ENCODE measurements around the gene CLCN2. TPM values are rescaled to one million over a fixed set of nuclear protein-coding genes. Genes with fewer than 3 reads are reported as not detected.

CLCN2 gene
- total RNA-seq, 1 donor from 2014 or later: 4.2 TPM

DNA sequence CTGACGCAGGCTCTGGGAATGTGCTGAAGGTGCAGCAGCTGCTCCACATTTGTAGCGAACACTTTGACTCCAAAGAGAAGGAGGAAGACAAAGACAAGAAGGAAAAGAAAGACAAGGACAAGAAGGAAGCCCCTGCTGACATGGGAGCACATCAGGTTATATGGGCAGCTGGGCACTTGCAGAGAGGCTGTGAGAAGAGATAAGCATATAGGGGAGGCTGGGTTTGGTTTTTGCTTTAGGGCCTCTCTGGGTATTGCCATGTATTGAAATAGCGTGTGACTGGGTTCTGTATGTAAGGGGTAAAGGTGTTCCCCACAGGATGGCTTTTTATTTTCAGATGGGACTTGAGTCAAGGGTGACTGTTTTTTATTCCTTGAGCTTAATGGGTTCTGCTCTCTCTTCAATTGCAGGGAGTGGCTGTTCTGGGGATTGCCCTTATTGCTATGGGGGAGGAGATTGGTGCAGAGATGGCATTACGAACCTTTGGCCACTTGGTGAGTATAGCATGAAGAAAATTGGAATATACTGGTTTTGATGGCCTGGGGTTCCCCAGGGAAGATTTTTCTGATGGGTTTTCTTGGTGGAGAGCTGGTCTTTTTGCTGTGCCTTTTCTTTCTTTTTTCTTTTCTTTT lies 54.9 kb downstream of the CLCN2 start:
- TF ChIP-seq, protein P1, sequence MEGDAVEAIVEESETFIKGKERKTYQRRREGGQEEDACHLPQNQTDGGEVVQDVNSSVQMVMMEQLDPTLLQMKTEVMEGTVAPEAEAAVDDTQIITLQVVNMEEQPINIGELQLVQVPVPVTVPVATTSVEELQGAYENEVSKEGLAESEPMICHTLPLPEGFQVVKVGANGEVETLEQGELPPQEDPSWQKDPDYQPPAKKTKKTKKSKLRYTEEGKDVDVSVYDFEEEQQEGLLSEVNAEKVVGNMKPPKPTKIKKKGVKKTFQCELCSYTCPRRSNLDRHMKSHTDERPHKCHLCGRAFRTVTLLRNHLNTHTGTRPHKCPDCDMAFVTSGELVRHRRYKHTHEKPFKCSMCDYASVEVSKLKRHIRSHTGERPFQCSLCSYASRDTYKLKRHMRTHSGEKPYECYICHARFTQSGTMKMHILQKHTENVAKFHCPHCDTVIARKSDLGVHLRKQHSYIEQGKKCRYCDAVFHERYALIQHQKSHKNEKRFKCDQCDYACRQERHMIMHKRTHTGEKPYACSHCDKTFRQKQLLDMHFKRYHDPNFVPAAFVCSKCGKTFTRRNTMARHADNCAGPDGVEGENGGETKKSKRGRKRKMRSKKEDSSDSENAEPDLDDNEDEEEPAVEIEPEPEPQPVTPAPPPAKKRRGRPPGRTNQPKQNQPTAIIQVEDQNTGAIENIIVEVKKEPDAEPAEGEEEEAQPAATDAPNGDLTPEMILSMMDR (conservative IDR thresholded peaks at IDR 0.05; ENCODE audit: low read depth, low read length): no peak
- no peak for DNase-seq (ENCODE audit: low read depth)
- H3K4me3 ChIP-seq (ENCODE audit: low read depth, low read length): no peak overlapping the region

DNA sequence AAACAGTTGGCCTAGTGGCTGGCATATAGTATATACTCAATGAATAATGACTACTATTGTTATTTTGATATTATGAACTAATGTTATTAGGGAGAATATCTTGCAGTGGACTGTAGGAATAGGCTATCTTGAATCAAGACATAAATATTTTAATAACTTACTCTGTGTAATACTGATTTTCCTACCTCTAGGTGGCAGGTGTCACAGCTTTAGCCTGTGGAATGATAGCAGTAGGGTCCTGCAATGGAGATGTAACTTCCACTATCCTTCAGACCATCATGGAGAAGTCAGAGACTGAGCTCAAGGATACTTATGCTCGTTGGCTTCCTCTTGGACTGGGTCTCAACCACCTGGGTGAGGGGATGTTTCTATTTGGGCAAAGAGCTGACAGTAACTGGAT lies 55.8 kb downstream of the CLCN2 start:
- TF ChIP-seq, protein P1 (conservative IDR thresholded peaks at IDR 0.05; ENCODE audit: low read depth, low read length): peak; percentile 47
- no peak overlapping the region for H3K4me3 ChIP-seq (ENCODE audit: low read depth, low read length)
- no peak for DNase-seq (ENCODE audit: low read depth)

DNA sequence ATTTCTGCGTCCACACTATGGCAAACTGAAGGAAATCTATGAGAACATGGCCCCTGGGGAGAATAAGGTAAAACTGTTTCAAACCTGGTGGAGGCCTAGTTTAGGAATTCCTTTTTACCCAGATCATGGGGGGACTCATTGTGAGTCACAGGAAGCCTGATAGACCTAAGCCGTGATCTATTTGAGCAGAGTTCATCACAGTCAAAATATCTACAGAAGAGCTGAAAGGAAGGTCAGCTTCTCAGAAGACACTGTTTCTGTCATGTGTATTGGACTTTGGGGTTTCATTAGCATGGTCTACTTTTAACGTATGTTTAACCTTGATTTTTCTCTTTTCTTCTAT lies 61.1 kb downstream of the CLCN2 start:
- DNase-seq (ENCODE audit: low read depth): no peak
- TF ChIP-seq, protein P1 (conservative IDR thresholded peaks at IDR 0.05; ENCODE audit: low read depth, low read length): no peak
- H3K4me3 ChIP-seq (ENCODE audit: low read depth, low read length): peak overlapping the region; percentile 98

DNA sequence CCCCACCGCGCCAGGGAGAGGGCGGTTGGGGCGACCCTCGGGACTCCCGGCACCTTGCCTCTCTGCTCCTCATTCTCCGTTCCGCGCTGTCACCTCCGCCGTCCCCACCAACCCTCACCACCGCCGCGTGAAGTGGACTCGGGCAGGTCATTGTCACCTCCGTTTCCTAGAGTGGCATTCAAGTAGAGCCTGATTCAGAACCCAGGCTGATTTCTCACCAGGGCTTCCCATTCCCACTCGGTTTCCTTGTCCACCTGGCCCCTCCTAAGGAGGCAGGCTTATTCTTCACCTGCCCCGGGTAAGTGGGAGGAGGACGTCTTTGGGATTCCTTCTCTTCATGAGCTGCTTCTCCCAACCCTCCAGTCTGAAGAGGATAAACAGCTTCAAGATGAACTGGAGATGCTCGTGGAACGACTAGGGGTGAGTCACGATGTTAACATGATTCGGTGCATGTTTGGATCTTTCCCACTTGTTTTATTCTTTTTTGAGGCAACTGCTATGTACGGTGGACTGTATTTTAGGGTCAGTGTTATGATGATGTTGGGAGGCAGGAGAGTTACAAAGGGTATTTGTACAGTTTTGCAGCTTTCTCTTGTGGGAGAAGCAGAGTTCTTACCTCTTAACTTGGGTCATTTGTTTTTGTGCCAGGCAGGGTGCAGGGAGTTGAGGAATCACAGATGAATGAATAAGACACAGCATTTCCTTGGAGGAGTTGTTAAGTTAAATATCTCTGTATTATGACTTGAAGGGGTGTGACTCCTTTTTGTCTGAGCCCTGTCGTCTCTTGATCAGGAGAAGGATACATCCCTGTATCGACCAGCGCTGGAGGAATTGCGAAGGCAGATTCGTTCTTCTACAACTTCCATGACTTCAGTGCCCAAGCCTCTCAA lies 61.7 kb downstream of the CLCN2 start:
- H3K4me3 ChIP-seq (ENCODE audit: low read depth, low read length): peak overlapping the region; percentile 98
- TF ChIP-seq, protein P1 (conservative IDR thresholded peaks at IDR 0.05; ENCODE audit: low read depth, low read length): no peak
- no peak for DNase-seq (ENCODE audit: low read depth)

DNA sequence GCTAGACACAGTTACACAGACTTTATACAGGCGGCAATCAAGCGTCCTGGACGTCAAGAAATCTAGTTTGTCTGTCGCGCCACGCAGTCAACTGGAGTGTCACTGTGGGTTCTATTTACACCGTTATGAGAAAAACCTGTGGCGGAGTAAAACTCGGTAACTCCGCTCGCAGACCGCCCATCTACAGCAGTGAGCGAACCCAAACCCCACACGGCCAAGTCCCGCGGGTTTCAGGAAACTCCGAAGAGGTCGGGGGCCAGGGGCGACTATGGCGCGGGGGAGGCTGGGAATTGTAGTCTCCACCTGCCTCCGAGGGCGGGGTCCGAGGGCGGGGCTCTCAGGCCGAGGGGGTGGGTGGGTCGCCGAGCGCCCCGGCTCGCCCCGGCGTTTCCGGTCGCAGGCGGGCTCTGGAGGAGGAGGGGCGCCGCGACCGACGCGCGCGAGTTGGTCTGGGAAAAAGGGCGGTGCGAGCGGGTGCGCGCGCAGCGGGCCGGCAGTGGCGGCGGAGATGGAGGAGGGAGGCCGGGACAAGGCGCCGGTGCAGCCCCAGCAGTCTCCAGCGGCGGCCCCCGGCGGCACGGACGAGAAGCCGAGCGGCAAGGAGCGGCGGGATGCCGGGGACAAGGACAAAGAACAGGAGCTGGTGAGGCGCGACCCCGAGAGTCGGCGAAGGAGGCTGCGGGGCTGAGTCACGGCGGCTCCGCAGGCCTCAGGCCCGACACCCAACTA lies 62.5 kb downstream of the CLCN2 start, which contains the start of gene PSMD2:
PSMD2 (plus strand) TSS at position 483 of the 729 bp plus-strand sequence; CDS start at position 509, 26 bp downstream.
- H3K4me3 ChIP-seq (ENCODE audit: low read depth, low read length): peak within 1 kb of the TSS; percentile 98
- TF ChIP-seq, protein P1 (conservative IDR thresholded peaks at IDR 0.05; ENCODE audit: low read depth, low read length): no peak
- no peak for DNase-seq (ENCODE audit: low read depth)

DNA sequence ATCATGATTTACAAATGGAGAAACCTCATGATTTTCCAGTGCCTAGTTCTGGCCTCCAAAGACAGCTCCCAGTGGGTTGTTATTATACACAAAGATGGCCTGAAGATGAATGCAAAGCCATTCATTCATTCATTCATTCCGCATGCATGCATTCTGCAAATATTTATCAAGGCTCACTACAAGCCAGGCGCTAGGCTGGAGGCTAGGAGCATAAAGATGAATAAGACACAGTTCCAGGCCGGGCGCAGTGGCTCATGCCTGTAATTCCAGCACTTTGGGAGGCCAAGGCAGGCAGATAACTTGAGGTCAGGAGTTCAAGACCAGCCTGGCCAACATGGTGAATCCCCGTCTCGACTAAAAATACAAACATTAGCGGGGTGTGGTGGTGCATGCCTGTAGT lies 64.8 kb downstream of the CLCN2 start:
- DNase-seq (ENCODE audit: low read depth): no peak
- H3K4me3 ChIP-seq (ENCODE audit: low read depth, low read length): no peak overlapping the region
- TF ChIP-seq, protein P1 (conservative IDR thresholded peaks at IDR 0.05; ENCODE audit: low read depth, low read length): no peak

Other genes with a start within 250 kb of the CLCN2 start
- gene EIF2B5, start 226.2 kb downstream of the CLCN2 start, total RNA-seq: 26.3 and 39.2 TPM in 2 replicates
- gene DVL3, start 206.2 kb downstream of the CLCN2 start, total RNA-seq: 33.5 and 38.2 TPM in 2 replicates
- gene AP2M1, start 186.8 kb downstream of the CLCN2 start, total RNA-seq: 274 and 363 TPM in 2 replicates
- 35.1 and 51.1 TPM in 2 replicates for gene ABCF3, start 175.4 kb downstream of the CLCN2 start, total RNA-seq
- not detected in 2 replicates for gene VWA5B2, start 132.0 kb downstream of the CLCN2 start, total RNA-seq
- 59.7 and 78.1 TPM in 2 replicates for gene ALG3, start 112.6 kb downstream of the CLCN2 start, total RNA-seq
- 6.2 and 6.6 TPM in 2 replicates for gene EEF1AKMT4, start 111.9 kb downstream of the CLCN2 start, total RNA-seq
- gene CAMK2N2, start 100.1 kb downstream of the CLCN2 start, total RNA-seq: 0.22 and 0.35 TPM in 2 replicates
- not detected in 2 replicates for gene ECE2, start 85.6 kb downstream of the CLCN2 start, total RNA-seq
- gene PSMD2, start 62.4 kb downstream of the CLCN2 start, total RNA-seq: 506 and 1,067 TPM in 2 replicates
- gene EIF4G1, start 47.0 kb downstream of the CLCN2 start, total RNA-seq: 313 and 519 TPM in 2 replicates
- 21.3 and 22.7 TPM in 2 replicates for gene FAM131A, start 24.0 kb downstream of the CLCN2 start, total RNA-seq
- gene POLR2H, start 105 bp upstream of the CLCN2 start, total RNA-seq: 123 and 182 TPM in 2 replicates
- gene THPO, start 16.6 kb upstream of the CLCN2 start, total RNA-seq: not detected in 2 replicates
- not detected in 2 replicates for gene CHRD, start 18.4 kb upstream of the CLCN2 start, total RNA-seq
- 0.07 and 0.92 TPM in 2 replicates for gene EPHB3, start 200.2 kb upstream of the CLCN2 start, total RNA-seq

Data from epithelial cell of proximal tubule (primary cell).